OCI-LY7 (cell line): ENCODE results near the gene NAA15.

Source experiments
- CTCF ChIP-seq: fragments of 200-600 bp; sonication (generic); conservative IDR thresholded peaks from 2 replicates; pipeline ENCODE4 v1.5.1; 2014; ENCODE audit warnings: mild to moderate bottlenecking, antibody characterized with exemption, low read length, moderate library complexity, mixed read lengths
- EZH2phosphoT487 ChIP-seq: fragments of 200-600 bp; sonication (generic); IDR thresholded peaks from 2 replicates; pipeline ENCODE4 v1.6.1; 2018; ENCODE audit warnings: low read depth, borderline replicate concordance, mild to moderate bottlenecking, mixed run types, antibody characterized with exemption, low read length, moderate library complexity, mixed read lengths

GRCh38 chr4:139329665-139330200 lies 28.4 kb downstream of the NAA15 start:
- TF ChIP-seq EZH2phosphoT487: no peak
- no peak; the same call in 1 of the 2 replicates for TF ChIP-seq CTCF
